Type B pancreatic cell (in vitro differentiated cells): ENCODE results near the gene OR51S1. TPM values are rescaled to one million over a fixed set of nuclear protein-coding genes. Genes with fewer than 3 reads are reported as not detected.
"Not testable (repeated sequence)": the region's sequence is repeated elsewhere in the genome, so short reads cannot be mapped to it uniquely, and the experiment has no call there.

Experiments
- DNase-seq: peaks from one replicate; pipeline ENCODE4 v3.0.0; 2021; ENCODE audit warnings: mixed read lengths; ENCODE audit not compliant: unreplicated experiment; ENCODE audit errors: extremely low spot score
- H3K27ac Mint-ChIP-seq: 2 replicates; pipeline ENCODE4 v1.8.0; 2021; ENCODE audit warnings: mild to moderate bottlenecking, mixed read lengths
- H3K27me3 Mint-ChIP-seq: 2 replicates; pipeline ENCODE4 v1.8.0; 2021; ENCODE audit warnings: mixed read lengths
- H3K36me3 Mint-ChIP-seq: 2 replicates; pipeline ENCODE4 v1.8.0; 2021; ENCODE audit warnings: mixed read lengths
- H3K4me1 Mint-ChIP-seq: one replicate; pipeline ENCODE4 v1.8.0; 2021; ENCODE audit warnings: mixed read lengths; ENCODE audit not compliant: unreplicated experiment
- H3K4me3 Mint-ChIP-seq: 2 replicates; pipeline ENCODE4 v1.8.0; 2021; ENCODE audit warnings: mild to moderate bottlenecking, mixed read lengths
- H3K9me3 Mint-ChIP-seq: 2 replicates; pipeline ENCODE4 v1.8.0; 2021; ENCODE audit warnings: mixed read lengths
- CTCF ChIP-seq: fragments of 200-600 bp; sonication (generic); conservative IDR thresholded peaks from 2 replicates; pipeline ENCODE4 v1.5.0; 2021; ENCODE audit warnings: antibody characterized with exemption, mild to moderate bottlenecking
- total RNA-seq: library from RNA; stranded (reverse); gene quantifications from 2 replicates; pipeline ENCODE4 v1.2.1, GENCODE V29; 2021; ENCODE audit warnings: low replicate concordance

The OR51S1 gene
- total RNA-seq, 1 donor from 2014 or later = not detected

GRCh38 chr11:4862447-4863236 lies 13.6 kb upstream of the OR51S1 start:
- Mint-ChIP-seq H3K36me3 (no peaks in the 10 kb centered on the region), H3K4me1 (no peaks in the 10 kb centered on the region), H3K9me3 (no peaks in the 10 kb centered on the region), H3K4me3 (no peak overlapping the region), H3K27me3 (no peaks in the 10 kb centered on the region), H3K27ac (no peak overlapping the region)
- TF ChIP-seq CTCF = no peak
- DNase-seq = no peak

GRCh38 chr11:4854286-4854685 lies 5.3 kb upstream of the OR51S1 start:
- DNase-seq, H3K4me1 Mint-ChIP-seq, H3K27me3 Mint-ChIP-seq, H3K4me3 Mint-ChIP-seq, H3K9me3 Mint-ChIP-seq, H3K36me3 Mint-ChIP-seq, H3K27ac Mint-ChIP-seq: not testable (repeated sequence)

- no peaks in the 10 kb centered on the region for H3K27me3 Mint-ChIP-seq
- TF ChIP-seq CTCF = no peak
- no peaks in the 10 kb centered on the region for H3K36me3 Mint-ChIP-seq
- no peak overlapping the region for H3K4me3 Mint-ChIP-seq
- no peak for DNase-seq
- H3K9me3 Mint-ChIP-seq = no peaks in the 10 kb centered on the region
- no peak overlapping the region for H3K27ac Mint-ChIP-seq
- H3K4me1 Mint-ChIP-seq = no peaks in the 10 kb centered on the region
These were observed 2.0 kb upstream of the OR51S1 start for GRCh38 chr11:4851033-4851432.

- Mint-ChIP-seq H3K36me3 (no peaks in the 10 kb centered on the region), H3K4me1 (no peaks in the 10 kb centered on the region), H3K27me3 (peaks cover 4% of the 10 kb centered on the region), H3K27ac (no peak overlapping the region), H3K9me3 (no peaks in the 10 kb centered on the region), H3K4me3 (no peak overlapping the region)
- DNase-seq = no peak
- TF ChIP-seq CTCF = no peak
These were observed 9.0 kb downstream of the OR51S1 start for GRCh38 chr11:4839851-4840549.

GRCh38 chr11:4830909-4831308 lies 18.1 kb downstream of the OR51S1 start:
- Mint-ChIP-seq H3K4me1 (no peaks in the 10 kb centered on the region), H3K4me3 (no peak overlapping the region), H3K9me3 (no peaks in the 10 kb centered on the region), H3K27me3 (peaks cover 4% of the 10 kb centered on the region), H3K36me3 (no peaks in the 10 kb centered on the region), H3K27ac (no peak overlapping the region)
- TF ChIP-seq CTCF = no peak
- no peak for DNase-seq

GRCh38 chr11:4830346-4830745 lies 18.7 kb downstream of the OR51S1 start:
- Mint-ChIP-seq H3K36me3 (no peaks in the 10 kb centered on the region), H3K4me1 (no peaks in the 10 kb centered on the region), H3K27me3 (peaks cover 3% of the 10 kb centered on the region), H3K9me3 (no peaks in the 10 kb centered on the region), H3K4me3 (no peak overlapping the region), H3K27ac (no peak overlapping the region)
- no peak for TF ChIP-seq CTCF
- no peak for DNase-seq
